ENCODE results near the gene MYO15A. TPM values are rescaled to one million over a fixed set of nuclear protein-coding genes. Genes with fewer than 3 reads are reported as not detected.

Gene MYO15A
- total RNA-seq (1 to 10 TPM; 1.5 to 5.4 (median 4.7) TPM), polyA plus RNA-seq (1 to 10 TPM; 1.8 to 2.7 TPM)
- long read RNA-seq, donor 1, full-length matches to known transcripts = 1 of 65 reads
- long read RNA-seq, donor 1, partial matches to known transcripts = 1 of 65 reads
- long read RNA-seq, donor 1, other reads (novel, unspliced or antisense) = 63 of 65 reads
- long read RNA-seq, donor 2, full-length matches to known transcripts = 2 of 2 reads
- long read RNA-seq, donor 2, partial matches to known transcripts = 0 of 2 reads
- long read RNA-seq, donor 2, other reads (novel, unspliced or antisense) = 0 of 2 reads
- long read RNA-seq, donor 3, full-length matches to known transcripts = 1 of 18 reads
- long read RNA-seq, donor 3, partial matches to known transcripts = 1 of 18 reads
- long read RNA-seq, donor 3, other reads (novel, unspliced or antisense) = 16 of 18 reads

GRCh38 chr17:18108401-18109312 lies at the start of gene MYO15A:
TSS of gene MYO15A (plus strand) at chr17:18108756. CDS start at chr17:18118801, 10,045 bp downstream.
- Histone ChIP-seq H3K36me3 (no peaks in the 10 kb centered on the region), H3K4me1 (ENCODE audit: insufficient read depth) (no peaks in the 10 kb centered on the region), H3K27ac (no peak within 1 kb of the TSS), H3K9me3 (no peaks in the 10 kb centered on the region), H3K27me3 (no peaks in the 10 kb centered on the region), H3K4me3 (no peak within 1 kb of the TSS)
- 52 to 62% (median 52%) methylated on average over 15 to 17 of the region's 17 CpGs for WGBS, 3 donors
- TF ChIP-seq EP300 (IDR thresholded peaks at IDR 0.05) (no peak), CTCF (IDR thresholded peaks at IDR 0.05) (no peak), POLR2A (IDR thresholded peaks at IDR 0.05) (no peak)
- intact Hi-C loops (cut with DNase I) = no loop called here
- DNase-seq = no peak

GRCh38 chr17:18059283-18059682 lies 49.3 kb upstream of the MYO15A start:
- intact Hi-C loops (cut with DNase I) = no loop called here
- no peak for DNase-seq
- no peak for TF ChIP-seq POLR2A (IDR thresholded peaks at IDR 0.05)
- no peak for TF ChIP-seq EP300 (IDR thresholded peaks at IDR 0.05)
- no peak for TF ChIP-seq CTCF (IDR thresholded peaks at IDR 0.05)
- no peaks in the 10 kb centered on the region for H3K36me3 ChIP-seq
- no peaks in the 10 kb centered on the region for H3K27me3 ChIP-seq
- 75 to 83% (median 77%) methylated on average over 5 of the region's 5 CpGs for WGBS, 3 donors
- no peaks in the 10 kb centered on the region for H3K9me3 ChIP-seq
- H3K4me3 ChIP-seq = no peak overlapping the region
- H3K27ac ChIP-seq = no peak overlapping the region
- no peaks in the 10 kb centered on the region for H3K4me1 ChIP-seq (ENCODE audit: insufficient read depth)

- Histone ChIP-seq H3K4me3 (no peak overlapping the region), H3K9me3 (no peaks in the 10 kb centered on the region), H3K36me3 (no peaks in the 10 kb centered on the region), H3K27ac (no peak overlapping the region), H3K27me3 (no peaks in the 10 kb centered on the region), H3K4me1 (ENCODE audit: insufficient read depth) (no peaks in the 10 kb centered on the region)
- TF ChIP-seq EP300 (IDR thresholded peaks at IDR 0.05) (no peak), CTCF (IDR thresholded peaks at IDR 0.05) (no peak), POLR2A (IDR thresholded peaks at IDR 0.05) (no peak)
- intact Hi-C loops (cut with DNase I) = no loop called here
- WGBS, 3 donors = 56 to 63% (median 60%) methylated on average over 2 of the region's 2 CpGs
- no peak for DNase-seq
These were observed 44.5 kb upstream of the MYO15A start for GRCh38 chr17:18064053-18064452.

- TF ChIP-seq EP300 (IDR thresholded peaks at IDR 0.05) (no peak), CTCF (IDR thresholded peaks at IDR 0.05) (no peak), POLR2A (IDR thresholded peaks at IDR 0.05) (no peak)
- intact Hi-C loops (cut with DNase I) = no loop called here
- no peaks in the 10 kb centered on the region for H3K36me3 ChIP-seq
These were observed 43.0 kb upstream of the MYO15A start for GRCh38 chr17:18065546-18065945.

More at GRCh38 chr17:18065546-18065945, 43.0 kb upstream of the MYO15A start:
- H3K27ac ChIP-seq = no peak overlapping the region
- H3K9me3 ChIP-seq = no peaks in the 10 kb centered on the region
- no peak for DNase-seq
- no peaks in the 10 kb centered on the region for H3K4me1 ChIP-seq (ENCODE audit: insufficient read depth)
- H3K4me3 ChIP-seq = no peak overlapping the region
- no peaks in the 10 kb centered on the region for H3K27me3 ChIP-seq
- WGBS, 3 donors = 90 to 93% (median 92%) methylated on average over 11 of the region's 11 CpGs
